Vagina (tissue), 2 donors: ENCODE results near the gene PAX9.

Experiments used
- CTCF ChIP-seq, 3 experiments: fragments of 450-650 bp in 2 of 3; fragments of 200-600 bp in 1 of 3; sonication (generic) in 1 of 3; IDR thresholded peaks; one replicate each; pipeline ENCODE4 v1.5.1; 2017 to 2019; ENCODE audit warnings: antibody characterized with exemption in 3 of 3, mild to moderate bottlenecking in 2 of 3, moderate library complexity in 2 of 3
- POLR2A ChIP-seq, 2 donors: fragments of 450-650 bp; IDR thresholded peaks; one replicate each; pipeline ENCODE4 v1.6.1; 2017; ENCODE audit warnings: antibody characterized with exemption in 2 of 2, mild to moderate bottlenecking in 2 of 2, moderate library complexity in 2 of 2

- TF ChIP-seq CTCF (IDR thresholded peaks at IDR 0.05) = no peak
- TF ChIP-seq POLR2A (IDR thresholded peaks at IDR 0.05) = no peak
Observed at GRCh38 chr14:36655963-36656686, 5.5 kb upstream of the PAX9 start.
